OCI-M2 (cell line): ENCODE measurements around the gene NEK9.

Experiments used
- DNase-seq: peaks from one replicate; lab custom pipeline; 2025; ENCODE audit not compliant: unreplicated experiment; lab: John Stamatoyannopoulos, UW

Gene NEK9

GRCh38 chr14:75113932-75114539 lies 12.8 kb downstream of the NEK9 start:
- no peak for DNase-seq

- DNase-seq: no peak
Measured at GRCh38 chr14:75109877-75110276, 17.0 kb downstream of the NEK9 start.

GRCh38 chr14:75107186-75107585 lies 19.7 kb downstream of the NEK9 start:
- DNase-seq: no peak

DNA sequence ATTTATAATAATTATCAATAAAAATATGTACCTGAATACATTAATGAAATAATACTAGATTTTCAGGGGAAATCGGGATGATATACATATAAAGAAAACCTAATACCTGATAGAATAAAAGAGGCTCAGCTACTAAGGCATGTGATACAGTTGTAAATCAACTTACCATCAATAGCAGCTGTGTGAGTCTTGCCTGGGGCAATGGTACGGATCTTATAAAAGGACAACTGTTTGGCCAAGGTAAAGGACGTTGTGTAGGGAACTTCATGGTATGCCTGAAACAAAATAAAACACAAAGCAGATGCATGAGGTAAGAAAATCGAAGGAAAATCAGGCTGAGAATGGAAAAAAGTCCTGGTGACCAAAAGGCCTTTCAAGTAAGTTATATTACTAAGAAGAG lies 25.4 kb downstream of the NEK9 start:
- no peak for DNase-seq

DNA sequence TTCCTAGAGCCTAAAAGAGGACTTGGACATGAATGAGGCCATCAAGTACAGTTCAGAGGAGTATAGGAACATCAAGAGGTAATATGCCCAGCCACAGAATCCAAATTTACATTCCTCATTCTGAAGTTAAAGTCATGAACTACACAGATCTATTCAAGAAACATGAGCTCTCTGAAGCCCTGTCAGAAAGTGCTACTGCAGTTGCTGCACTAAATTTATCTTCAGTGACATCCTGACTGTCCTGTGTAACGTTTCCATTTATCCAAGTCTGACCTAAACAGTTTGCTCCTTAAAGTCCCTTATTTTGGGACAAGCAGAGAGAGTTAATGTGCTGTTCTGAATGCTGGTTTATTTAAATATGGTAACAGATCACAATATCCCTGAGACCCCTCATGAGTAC lies 28.2 kb downstream of the NEK9 start:
- no peak for DNase-seq

DNA sequence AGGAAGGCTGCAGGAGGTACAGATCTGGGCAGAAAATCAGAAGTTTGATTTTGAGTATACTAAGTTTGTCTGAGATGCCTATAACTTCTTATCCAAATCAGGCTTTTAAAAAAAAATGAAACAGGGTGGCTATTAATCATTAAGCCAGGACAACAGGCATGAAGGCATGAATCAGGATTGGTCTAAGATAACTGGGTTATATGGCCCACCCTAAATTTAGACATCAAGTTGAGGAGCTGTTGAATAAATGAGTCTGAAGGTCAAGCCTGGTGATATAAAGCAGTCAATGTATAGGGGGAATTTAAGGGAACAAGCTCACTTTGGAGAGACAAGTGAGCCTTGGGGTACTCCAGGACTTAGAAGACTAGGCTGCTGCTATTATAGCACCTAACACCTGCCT lies 28.6 kb downstream of the NEK9 start:
- DNase-seq: no peak

- no peak for DNase-seq
Measured at GRCh38 chr14:75096959-75097358, 29.9 kb downstream of the NEK9 start.

DNA sequence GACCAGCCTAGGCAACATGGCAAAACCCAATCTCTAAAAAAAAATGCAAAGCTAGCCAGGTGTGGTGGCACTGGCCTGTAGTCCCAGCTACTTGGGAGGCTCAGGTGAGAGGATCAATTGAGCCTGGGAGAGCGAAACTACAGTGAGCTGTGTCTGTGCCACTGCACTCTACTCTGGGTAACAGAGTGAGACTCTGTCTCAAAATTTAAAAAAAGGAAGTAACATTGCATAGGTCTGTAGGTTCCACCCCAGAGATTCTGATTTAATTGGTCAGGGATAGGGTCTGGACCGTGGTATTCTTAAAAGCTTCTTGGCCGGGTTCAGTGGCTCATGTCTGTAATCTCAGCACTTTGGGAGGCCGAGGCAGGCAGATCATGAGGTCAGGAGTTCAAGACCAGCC lies 31.2 kb downstream of the NEK9 start:
- DNase-seq: no peak

- no peak for DNase-seq
Measured at GRCh38 chr14:75094896-75095295, 32.0 kb downstream of the NEK9 start.

DNA sequence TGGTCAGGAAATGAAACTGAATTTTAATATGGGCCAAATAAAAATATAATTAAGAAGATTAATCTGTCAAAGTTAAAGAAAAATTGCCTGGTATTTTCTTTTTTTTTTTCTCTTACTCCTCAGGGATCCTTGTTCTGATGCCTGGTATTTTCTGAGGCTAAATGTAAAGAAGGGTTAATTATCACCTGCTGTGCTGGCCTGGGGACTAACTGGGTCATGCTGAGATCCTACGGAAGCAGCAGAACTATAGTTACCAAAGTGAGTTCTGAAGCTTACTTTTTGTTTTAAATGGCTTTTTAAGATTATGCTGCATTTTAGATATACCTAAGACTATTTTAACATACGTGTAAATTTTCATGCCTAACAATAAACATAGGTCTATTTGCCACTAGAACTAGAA lies 34.1 kb downstream of the NEK9 start:
- DNase-seq: no peak

GRCh38 chr14:75091251-75091650 lies 35.6 kb downstream of the NEK9 start:
- DNase-seq: no peak

- DNase-seq: no peak
Measured at GRCh38 chr14:75090353-75090752, 36.5 kb downstream of the NEK9 start.

DNA sequence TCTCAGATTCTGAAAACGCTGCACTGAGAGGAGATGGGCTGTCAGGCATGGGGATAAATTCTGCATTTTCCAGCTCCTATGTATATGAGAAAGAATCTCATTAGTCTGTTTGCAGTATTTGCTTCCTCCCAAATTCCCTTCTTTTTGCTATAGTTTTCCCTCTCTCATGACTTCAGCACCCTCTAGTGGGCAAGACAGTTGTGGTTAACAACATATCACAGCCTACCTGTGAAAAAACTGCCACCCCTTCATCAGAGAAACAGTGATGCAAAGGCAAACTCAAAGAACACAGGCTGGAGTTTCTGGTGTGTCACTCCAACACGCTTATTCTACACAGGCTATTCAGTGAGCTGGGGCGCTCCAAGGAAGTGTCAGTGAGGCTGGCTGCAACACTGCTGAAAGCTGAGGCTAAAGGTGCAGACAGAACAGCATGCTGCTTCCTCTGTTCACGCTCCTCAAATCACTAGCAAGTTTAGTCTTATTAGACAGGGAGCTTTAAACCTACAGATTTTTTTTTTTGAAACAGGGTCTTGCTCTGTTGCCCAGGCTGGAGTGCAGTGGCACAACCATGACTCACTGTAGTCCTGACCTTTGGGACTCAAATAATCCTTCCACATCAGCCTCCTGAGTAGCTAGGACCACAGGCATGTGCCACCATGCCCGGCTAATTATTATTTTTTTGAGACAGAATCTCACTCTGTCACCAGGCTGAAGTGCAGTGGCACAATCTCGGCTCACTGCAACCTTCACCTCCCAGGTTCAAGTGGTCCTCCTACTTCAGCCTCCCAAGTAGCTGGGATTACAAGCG lies 38.1 kb downstream of the NEK9 start:
- DNase-seq: no peak

GRCh38 chr14:75088153-75088552 lies 38.7 kb downstream of the NEK9 start:
- DNase-seq: no peak

DNA sequence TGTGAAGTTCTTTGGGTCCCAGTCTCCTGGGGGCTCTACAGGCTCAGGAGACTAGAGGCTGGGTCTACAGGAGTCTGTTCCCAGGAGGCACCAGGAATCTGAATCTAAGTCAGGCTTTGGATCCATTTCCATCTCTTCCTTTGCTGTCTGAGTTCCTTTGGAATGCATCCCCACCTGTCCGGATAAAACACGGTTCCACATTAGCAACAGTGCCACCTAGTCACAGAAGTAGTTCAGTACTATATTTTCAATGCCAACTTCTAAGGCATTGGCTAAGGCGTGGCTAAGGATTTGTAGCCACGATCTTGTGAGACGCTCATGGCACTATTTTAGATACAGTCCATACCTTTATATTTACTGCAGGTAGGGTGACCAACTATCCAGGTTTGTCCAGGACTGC lies 42.3 kb downstream of the NEK9 start:
- no peak for DNase-seq

GRCh38 chr14:75083271-75083670 lies 43.6 kb downstream of the NEK9 start:
- no peak for DNase-seq

DNA sequence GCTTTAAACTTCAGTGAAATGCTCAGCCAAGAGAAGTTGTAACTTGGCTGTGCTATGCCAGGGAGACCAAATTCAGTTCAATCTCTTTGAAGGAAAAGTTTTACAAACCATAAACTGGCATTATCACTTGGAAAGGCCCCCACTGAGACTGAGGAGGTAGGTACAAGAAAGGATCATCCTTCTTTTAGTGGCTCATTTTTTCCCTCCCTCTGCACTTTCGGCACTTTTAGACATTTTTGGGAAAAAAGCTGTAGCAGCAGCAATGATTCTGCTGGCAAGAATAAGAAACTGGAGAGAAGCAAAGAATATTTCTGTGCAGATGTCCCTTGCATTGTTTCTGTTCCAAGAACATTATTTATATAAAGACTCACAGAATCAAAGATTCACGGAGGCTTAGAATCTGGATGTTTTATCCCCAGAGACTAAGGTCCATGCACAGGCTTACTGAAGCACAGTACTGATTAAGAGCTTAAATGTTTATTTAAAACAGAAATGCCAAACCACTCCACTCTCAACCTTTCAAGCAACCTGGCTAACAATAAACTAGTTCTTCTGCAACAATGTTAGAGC lies 45.1 kb downstream of the NEK9 start:
- no peak for DNase-seq

DNA sequence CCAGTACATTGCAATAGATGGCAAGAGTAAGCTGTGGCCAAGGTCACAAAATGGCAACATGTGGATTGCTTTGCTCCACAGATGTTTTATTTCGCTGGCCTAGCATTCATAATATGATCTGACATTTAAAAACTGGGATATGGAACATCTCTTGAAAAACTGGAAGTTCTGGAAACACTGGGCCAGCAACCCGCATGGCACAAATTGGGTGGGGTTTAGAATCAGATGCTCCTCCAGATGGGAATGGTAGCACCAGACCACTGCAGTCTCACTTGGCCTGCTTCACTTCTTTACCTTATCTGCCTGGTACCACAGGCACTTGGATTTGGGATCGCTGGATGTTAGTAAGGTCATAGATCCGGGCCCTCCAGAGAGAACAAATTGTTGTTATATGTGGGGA lies 47.3 kb downstream of the NEK9 start:
- DNase-seq: no peak

DNA sequence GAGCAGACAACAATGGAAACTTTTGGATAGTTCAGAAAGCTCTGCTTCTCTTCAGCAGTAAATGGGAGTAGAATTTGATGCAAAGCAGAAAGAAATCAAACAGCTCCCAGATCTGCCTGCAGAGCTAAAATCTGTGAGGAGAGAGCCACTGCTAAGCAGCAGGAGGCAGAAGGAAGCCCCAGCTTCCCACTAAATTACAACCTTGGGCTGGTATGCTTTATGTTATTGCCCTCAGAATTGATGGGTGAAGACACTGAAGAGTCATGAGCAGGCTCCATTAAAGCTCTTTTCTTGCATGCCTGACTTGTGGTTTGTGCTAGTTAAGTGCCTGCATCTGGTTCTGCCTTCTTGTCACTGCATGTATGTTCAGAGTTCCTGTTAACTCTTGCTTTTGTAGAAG lies 49.1 kb downstream of the NEK9 start:
- DNase-seq: no peak

DNA sequence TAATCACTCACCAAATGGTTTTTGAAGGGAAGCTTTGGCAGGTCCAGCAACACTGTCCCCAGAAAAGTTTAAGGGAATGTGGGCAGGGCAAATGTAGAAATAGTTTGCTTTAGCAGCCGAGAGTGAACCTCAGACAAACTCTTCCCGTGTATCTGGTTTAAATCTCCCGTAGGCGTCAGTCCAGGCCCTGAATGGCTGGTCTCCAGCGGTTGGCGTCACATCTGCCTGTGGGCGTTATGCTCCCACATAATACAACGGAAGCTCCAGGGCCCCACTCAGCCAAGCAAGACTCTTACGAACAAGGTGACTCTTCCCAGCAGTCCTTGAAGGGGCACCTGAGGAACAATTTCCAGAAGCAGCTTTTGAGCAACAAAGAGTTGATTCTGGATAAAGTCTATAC lies 56.5 kb downstream of the NEK9 start:
- no peak for DNase-seq

- DNase-seq: no peak
Measured at GRCh38 chr14:75069811-75070145, 57.1 kb downstream of the NEK9 start.

GRCh38 chr14:75069121-75069810 lies 57.6 kb downstream of the NEK9 start, which contains the start of gene ZC2HC1C:
TSS of gene ZC2HC1C (plus strand) at chr14:75069641. CDS start at chr14:75070574, 933 bp downstream.
- DNase-seq: no peak
